Islet of Langerhans (tissue), 1 donor: ENCODE measurements around the gene PTPRT.

Source experiments
- FAIRE-seq: peaks from one replicate; lab custom pipeline; 2011; peaks lifted over from hg19 to GRCh38; lab: Jason Lieb, UNC

The PTPRT gene

GRCh38 chr20:42611889-42612837 lies 577.5 kb downstream of the PTPRT start:
- no peak for FAIRE-seq

DNA sequence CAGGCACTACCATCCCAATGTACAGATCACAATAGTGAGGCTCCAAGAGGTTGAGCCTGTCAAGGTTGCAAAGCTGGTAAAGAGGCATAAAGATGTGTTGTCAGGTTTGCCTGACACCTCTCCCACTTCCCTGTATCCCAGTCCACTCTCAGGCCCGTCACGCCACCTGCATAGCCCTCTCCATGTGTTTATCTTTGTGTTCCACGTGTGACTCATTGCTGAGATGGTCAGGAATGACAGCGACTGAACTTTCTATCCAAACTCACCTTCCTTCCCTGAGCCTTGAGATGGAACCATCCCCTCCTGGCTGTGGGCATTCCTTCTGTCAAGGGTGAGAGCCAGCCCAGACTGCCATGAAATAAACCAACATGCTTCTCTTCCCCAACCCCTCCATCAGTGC lies 578.3 kb downstream of the PTPRT start:
- no peak for FAIRE-seq

DNA sequence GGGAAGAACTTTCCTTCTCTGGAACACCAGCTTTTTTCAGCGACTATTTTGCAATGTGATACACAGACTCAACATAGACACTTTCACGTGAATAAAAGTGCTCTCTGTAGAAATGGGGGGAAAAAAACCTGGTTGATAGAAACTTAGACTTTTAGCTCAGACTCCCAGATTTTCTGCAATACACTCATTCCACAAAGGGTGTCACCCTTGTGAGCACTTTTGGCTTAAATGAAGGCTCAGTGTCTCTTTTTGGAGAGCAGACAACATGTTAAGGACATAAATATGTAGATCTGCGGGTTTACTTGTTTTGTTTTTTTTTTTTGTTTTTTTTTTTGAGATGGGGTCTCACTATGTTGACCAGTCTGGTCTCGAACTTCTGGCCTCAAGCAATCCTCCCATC lies 579.6 kb downstream of the PTPRT start:
- FAIRE-seq: no peak

DNA sequence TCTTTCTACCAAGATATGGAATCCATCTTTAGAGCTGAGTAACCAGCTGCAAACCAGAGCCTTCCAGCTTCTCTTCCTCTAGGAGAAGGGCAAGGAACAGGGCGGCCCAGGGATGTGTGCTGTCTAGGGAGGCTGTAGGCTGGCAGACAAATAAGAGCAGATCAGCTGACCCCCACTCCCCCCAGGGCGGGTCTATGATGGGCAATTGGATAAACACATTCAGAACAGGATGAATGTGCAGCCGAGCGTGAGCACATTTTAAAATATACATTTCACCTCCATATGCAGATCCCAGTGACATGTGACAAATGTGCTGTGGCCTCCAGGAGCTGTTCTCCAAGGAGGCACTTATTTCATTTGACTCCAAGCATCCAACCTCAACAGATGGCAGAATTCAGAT lies 580.1 kb downstream of the PTPRT start:
- no peak for FAIRE-seq

DNA sequence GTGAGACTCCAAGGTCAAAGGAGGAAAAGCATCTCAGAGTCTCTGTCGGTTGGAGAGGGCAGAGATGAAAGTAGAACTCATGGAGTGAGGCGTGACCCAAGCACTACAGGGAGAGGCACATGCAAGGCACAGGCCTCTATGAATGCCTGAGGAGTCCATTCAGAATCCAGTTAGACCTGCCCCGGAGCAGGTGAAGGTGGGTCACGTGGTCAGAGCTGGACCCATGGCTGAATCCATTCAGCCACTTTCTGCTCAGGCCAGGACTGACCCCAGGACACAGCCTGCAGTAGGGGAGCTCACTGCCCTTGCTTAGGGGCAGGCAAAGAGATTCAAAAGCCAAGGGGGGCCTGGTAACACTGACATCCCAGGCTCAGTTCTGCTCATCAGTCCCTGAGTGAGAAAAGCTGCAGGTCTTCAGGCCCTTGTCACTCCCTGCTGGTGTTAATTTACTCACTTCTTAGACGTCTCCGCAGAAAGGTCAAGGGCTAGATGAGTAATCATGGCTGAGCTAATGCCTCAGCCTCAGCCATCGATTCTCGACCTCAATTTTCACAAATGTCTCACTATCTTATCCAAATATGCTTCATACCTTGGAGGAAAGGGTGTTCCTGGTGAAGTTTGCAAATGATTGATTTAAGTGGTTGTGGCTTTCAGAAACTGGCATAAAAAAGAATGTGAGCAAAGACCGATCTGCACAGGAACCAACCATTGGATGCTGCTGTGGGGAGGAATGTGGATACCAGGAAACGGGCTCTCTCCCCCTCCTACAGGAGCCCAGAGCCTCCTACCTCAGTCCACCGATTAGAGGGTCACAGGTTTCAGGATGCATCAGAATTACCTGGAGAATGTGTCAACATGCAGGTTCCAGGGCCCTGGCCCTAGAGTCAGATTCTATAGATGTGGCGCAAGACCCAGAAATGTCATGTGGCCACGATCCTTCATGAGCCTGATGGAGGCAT lies 584.4 kb downstream of the PTPRT start:
- no peak for FAIRE-seq

DNA sequence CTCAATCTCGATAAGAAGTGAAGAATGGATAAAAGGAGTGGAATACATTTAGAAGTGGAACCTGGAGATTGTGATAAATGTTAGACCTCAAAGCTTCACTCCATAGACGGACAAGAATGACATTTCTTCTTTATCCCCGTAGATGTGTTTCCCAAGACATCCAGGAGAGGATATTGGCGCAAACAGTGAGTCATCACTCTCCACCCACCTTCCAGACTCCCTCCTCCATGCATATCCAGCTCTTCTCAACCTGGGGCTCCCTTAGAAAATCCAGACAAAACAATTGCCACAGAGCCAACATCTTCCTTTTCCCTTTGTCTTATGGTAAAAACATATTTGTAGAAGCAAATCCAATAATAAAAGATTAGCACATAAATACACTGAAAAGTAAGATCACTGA lies 586.1 kb downstream of the PTPRT start:
- FAIRE-seq: no peak

GRCh38 chr20:42598581-42598980 lies 591.1 kb downstream of the PTPRT start:
- no peak for FAIRE-seq

GRCh38 chr20:42595625-42596024 lies 594.1 kb downstream of the PTPRT start:
- FAIRE-seq: no peak

- no peak for FAIRE-seq
Measured at GRCh38 chr20:42594659-42595058, 595.0 kb downstream of the PTPRT start.

GRCh38 chr20:42594011-42594410 lies 595.7 kb downstream of the PTPRT start:
- FAIRE-seq: no peak

GRCh38 chr20:42589976-42590639 lies 599.6 kb downstream of the PTPRT start:
- no peak for FAIRE-seq

DNA sequence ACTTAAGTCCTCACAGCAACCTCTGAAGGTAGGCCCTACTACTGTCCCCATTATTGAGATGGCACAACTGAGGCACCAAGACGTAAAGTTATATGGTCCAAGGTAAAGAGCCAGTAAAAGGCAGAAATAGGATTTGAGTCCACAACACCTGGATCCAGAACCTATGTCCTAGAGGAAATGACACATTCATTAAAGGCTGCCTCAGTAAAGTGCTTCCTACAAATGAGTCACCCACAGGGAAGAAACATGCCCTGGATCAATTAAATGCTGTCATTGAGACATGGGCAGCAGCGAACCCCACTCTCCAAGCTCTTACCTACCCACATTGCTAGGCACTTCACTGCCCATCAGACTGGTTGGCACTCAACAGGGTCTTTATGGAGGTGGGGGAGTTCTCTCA lies 600.9 kb downstream of the PTPRT start:
- no peak for FAIRE-seq

DNA sequence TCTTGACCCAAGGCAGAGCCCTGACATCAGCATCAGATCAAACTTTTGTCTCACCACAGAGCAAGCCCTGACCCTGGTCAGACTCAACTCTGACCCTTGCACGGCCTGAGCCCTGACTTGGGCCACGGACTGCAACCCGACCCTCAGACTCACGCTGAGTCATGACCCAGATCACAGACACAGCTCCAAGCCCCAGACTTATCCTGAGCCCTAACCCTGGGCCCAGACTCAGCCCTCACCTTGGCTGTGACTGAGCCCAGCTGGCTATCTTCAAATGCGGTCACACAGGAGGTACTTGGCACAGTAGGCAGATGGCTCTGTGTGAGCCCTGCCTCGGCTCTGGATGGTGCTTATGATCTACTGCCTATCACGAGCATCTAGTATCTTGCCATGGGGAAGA lies 602.3 kb downstream of the PTPRT start:
- FAIRE-seq: no peak

DNA sequence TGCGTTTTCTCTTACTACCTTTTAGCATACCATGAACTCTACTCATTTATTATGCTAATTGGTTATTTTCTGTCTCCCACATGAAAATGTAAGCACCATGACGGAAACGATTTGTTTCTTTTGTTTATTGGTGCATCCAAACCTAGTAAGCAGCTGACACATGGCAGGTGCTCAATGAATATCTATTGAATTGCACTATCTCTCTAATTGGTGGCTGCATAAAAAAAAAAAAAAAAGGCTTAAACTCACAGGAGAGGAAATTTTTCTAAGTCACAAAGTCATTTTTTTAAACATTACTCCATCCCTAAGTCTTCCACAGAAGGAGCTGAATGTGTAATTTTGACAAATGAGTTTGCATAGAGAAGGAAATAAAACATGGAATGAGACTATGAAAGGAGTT lies 608.4 kb downstream of the PTPRT start:
- FAIRE-seq: no peak

GRCh38 chr20:42576167-42576566 lies 613.5 kb downstream of the PTPRT start:
- no peak for FAIRE-seq

DNA sequence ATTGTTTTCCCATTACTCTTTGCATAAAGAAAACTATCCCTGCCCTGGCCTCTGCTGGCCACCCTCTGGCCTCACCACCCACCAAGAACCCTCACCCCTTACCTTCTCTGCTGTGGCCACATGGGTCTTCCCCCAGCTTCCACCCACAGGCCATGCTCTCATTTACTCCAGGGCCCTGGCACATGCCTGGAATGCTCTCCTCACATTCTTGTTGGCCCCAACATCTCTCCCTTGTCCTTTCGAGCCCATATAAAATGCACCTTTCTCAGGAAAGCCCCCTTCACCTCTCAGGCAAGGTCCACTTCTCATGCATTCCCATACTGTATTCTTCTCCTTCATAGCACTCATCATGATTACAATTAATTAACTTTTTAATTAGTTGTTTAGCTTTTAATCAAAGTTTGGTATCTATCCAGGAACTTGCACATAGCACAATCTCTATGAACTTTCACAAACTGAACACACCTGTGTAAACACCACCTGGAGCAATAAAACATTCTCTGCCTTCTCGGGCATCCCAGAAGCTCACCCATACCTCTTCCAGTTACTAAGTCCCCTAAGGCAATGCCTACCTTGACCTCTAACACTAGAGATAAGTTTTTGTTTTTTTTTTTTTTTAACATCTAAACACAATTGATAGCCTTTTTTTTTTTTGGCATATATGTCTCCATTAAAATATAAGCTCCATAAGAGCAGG lies 617.2 kb downstream of the PTPRT start:
- FAIRE-seq: no peak

DNA sequence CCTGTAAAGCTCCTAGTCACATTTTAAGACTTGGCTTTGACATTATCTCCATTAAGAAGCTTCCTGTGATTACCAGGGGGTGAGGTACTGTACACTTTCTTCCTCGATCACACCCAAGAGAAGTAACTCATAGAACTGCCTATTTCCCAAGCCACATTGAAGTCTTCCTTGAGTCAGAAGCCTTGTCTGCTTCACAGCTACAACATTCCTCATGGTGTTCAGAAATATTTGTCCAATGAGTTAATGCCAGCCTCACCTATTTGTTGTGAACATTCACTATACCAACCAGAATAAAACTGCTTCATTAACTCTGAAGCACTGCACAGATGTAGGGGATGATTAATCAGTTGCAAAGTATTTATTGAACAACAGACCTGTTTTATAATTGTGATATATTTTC lies 622.3 kb downstream of the PTPRT start:
- FAIRE-seq: no peak

- no peak for FAIRE-seq
Measured at GRCh38 chr20:42565235-42565995, 624.3 kb downstream of the PTPRT start.

GRCh38 chr20:42559665-42560064 lies 630.0 kb downstream of the PTPRT start:
- FAIRE-seq: no peak

DNA sequence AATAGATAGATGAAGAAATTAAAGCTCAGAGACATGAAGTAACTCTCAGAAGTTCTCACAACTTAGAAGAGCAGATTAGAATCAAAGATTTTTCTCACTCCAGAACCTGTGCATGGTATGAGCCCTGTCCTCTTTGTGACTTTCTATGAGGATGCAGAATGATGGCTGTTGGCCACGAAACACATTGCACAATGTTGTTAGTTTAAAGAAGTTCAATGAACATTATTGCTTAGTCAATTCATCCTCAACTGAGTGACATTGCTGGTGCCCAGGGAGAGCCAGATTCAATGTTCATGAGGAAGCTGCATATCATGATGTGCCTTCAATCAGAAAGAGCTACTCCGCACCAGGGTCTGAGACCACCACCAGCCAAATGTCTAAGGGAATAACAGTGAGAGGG lies 633.1 kb downstream of the PTPRT start:
- no peak for FAIRE-seq

- FAIRE-seq: no peak
Measured at GRCh38 chr20:42553374-42553773, 636.3 kb downstream of the PTPRT start.
